ENCODE results near the gene CCDC169. TPM values are rescaled to one million over a fixed set of nuclear protein-coding genes. Genes with fewer than 3 reads are reported as not detected.

Gene CCDC169
- total RNA-seq, 2 experiments from 2014 or later: 0.13 to 0.25 TPM

DNA sequence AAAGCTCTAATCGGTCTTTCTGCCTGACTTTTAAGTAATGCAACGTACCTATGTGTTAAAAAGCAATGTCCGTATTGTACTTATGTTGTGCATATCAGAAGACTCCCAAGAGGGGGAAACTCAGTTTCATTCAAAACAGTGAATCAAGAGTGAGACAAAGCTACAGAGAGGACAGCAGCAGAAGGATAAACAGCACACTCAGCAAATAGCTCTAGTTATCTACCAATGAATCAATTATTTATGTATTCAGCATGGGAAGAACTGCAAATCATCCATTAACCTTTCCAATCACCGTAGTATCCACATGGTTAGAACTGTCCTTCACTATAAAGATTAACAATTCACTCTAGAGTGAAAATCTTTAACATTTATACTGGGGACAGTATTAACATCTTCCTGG lies 46.6 kb downstream of the CCDC169 start:
- H3K27me3 Mint-ChIP-seq: no peaks in the 10 kb centered on the region
- H3K4me3 Mint-ChIP-seq: no peak overlapping the region
- POLR2A ChIA-PET: no interaction called here
- H3K27ac Mint-ChIP-seq: no peak overlapping the region
- no peak for DNase-seq
- no peaks in the 10 kb centered on the region for H3K36me3 Mint-ChIP-seq (ENCODE audit: low read depth)
- no peaks in the 10 kb centered on the region for H3K9me3 Mint-ChIP-seq
- no peaks in the 10 kb centered on the region for H3K4me1 Mint-ChIP-seq
- CTCF ChIA-PET: no interaction called here

DNA sequence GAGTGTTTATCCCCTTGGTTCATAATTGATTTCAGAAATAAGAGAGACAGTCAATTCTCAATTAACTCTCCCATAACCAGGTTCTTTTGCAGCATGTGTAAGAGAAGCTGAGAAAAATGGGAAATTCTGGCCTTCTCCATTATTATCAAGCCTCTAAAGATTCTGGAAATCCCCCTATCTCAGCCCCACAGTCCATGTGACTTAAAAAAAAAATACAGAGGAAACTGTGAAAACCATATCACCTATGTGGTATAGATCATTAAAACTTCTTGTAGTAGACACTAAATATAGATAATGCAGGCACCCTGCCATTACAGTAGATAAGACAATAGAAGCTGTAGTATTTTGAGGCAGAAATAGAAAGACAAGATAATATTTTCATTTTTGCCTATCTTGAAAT lies 48.9 kb downstream of the CCDC169 start:
- Mint-ChIP-seq H3K27me3 (no peaks in the 10 kb centered on the region), H3K9me3 (no peaks in the 10 kb centered on the region), H3K4me3 (no peak overlapping the region), H3K4me1 (no peaks in the 10 kb centered on the region), H3K36me3 (ENCODE audit: low read depth) (no peaks in the 10 kb centered on the region), H3K27ac (no peak overlapping the region)
- ChIA-PET POLR2A (no interaction called here), CTCF (no interaction called here)
- no peak for DNase-seq

- no peaks in the 10 kb centered on the region for H3K4me1 Mint-ChIP-seq
- POLR2A ChIA-PET: no interaction called here
- H3K9me3 Mint-ChIP-seq: no peaks in the 10 kb centered on the region
- H3K4me3 Mint-ChIP-seq: no peak overlapping the region
- no peaks in the 10 kb centered on the region for H3K36me3 Mint-ChIP-seq (ENCODE audit: low read depth)
- no peak overlapping the region for H3K27ac Mint-ChIP-seq
- DNase-seq: no peak
- CTCF ChIA-PET: no interaction called here
- no peaks in the 10 kb centered on the region for H3K27me3 Mint-ChIP-seq
These were observed 52.6 kb downstream of the CCDC169 start for GRCh38 chr13:36244990-36245389.

- no peak for DNase-seq
- Mint-ChIP-seq H3K36me3 (ENCODE audit: low read depth) (no peaks in the 10 kb centered on the region), H3K4me3 (no peak overlapping the region), H3K27ac (no peak overlapping the region), H3K9me3 (no peaks in the 10 kb centered on the region), H3K4me1 (no peaks in the 10 kb centered on the region), H3K27me3 (no peaks in the 10 kb centered on the region)
- POLR2A ChIA-PET: no interaction called here
- CTCF ChIA-PET: no interaction called here
These were observed 53.5 kb downstream of the CCDC169 start for GRCh38 chr13:36244073-36244472.

DNA sequence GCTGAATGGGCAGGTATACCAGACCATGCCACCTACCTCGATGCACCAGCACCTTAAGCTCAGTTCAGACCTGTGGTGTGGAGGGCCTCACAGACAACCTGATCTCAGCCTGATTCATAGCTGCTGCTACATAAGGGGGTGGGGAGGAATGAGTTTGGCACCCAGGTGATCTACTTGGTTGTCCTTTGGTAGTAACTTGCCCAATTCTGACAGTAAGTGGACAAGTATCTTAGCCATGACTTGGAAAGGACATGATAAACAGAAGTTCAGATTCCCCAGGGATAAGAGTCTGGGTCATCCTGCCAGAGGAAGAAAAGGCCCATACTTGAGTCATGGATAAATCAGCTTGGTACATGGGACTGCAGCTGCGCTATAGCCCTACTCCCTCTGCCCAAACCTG lies 54.9 kb downstream of the CCDC169 start:
- no peak overlapping the region for H3K4me3 Mint-ChIP-seq
- H3K27me3 Mint-ChIP-seq: no peaks in the 10 kb centered on the region
- no peaks in the 10 kb centered on the region for H3K36me3 Mint-ChIP-seq (ENCODE audit: low read depth)
- DNase-seq: no peak
- H3K27ac Mint-ChIP-seq: no peak overlapping the region
- H3K9me3 Mint-ChIP-seq: no peaks in the 10 kb centered on the region
- ChIA-PET CTCF (no interaction called here), POLR2A (no interaction called here)
- H3K4me1 Mint-ChIP-seq: no peaks in the 10 kb centered on the region

DNA sequence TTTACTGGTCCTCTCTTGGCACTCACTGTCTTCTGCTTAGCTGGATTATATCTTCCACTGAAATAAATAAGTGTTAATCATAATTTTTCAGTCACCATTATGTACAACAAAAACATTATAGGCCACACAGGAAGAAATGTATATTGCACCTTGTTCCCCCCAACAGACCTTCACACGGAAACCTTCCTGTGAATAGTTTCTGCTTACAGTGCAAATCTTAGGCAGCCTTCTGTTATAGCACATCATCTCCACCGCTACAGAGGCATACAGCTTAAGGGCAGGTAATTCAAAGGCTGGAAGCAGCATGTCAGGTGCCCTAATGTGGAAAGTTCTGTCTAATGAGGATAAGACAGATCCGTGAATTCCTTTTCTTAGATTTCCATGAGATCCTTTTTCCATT lies 66.4 kb downstream of the CCDC169 start:
- no peaks in the 10 kb centered on the region for H3K36me3 Mint-ChIP-seq (ENCODE audit: low read depth)
- CTCF ChIA-PET: no interaction called here
- DNase-seq: no peak
- no peak overlapping the region for H3K4me3 Mint-ChIP-seq
- no peak overlapping the region for H3K27ac Mint-ChIP-seq
- H3K27me3 Mint-ChIP-seq: no peaks in the 10 kb centered on the region
- POLR2A ChIA-PET: no interaction called here
- no peaks in the 10 kb centered on the region for H3K4me1 Mint-ChIP-seq
- H3K9me3 Mint-ChIP-seq: no peaks in the 10 kb centered on the region

GRCh38 chr13:36224730-36225129 lies 72.9 kb downstream of the CCDC169 start:
- CTCF ChIA-PET: no interaction called here
- H3K9me3 Mint-ChIP-seq: peaks cover 4% of the 10 kb centered on the region
- no peaks in the 10 kb centered on the region for H3K36me3 Mint-ChIP-seq (ENCODE audit: low read depth)
- H3K27me3 Mint-ChIP-seq: no peaks in the 10 kb centered on the region
- H3K27ac Mint-ChIP-seq: no peak overlapping the region
- POLR2A ChIA-PET: no interaction called here
- no peak for DNase-seq
- no peak overlapping the region for H3K4me3 Mint-ChIP-seq
- no peaks in the 10 kb centered on the region for H3K4me1 Mint-ChIP-seq

- ChIA-PET CTCF (no interaction called here), POLR2A (no interaction called here)
- H3K36me3 Mint-ChIP-seq (ENCODE audit: low read depth): no peaks in the 10 kb centered on the region
- H3K4me3 Mint-ChIP-seq: no peak overlapping the region
- DNase-seq: no peak
- H3K27me3 Mint-ChIP-seq: no peaks in the 10 kb centered on the region
- peaks cover 9% of the 10 kb centered on the region for H3K9me3 Mint-ChIP-seq
- no peak overlapping the region for H3K27ac Mint-ChIP-seq
- H3K4me1 Mint-ChIP-seq: no peaks in the 10 kb centered on the region
These were observed 77.7 kb downstream of the CCDC169 start for GRCh38 chr13:36219883-36220282.

DNA sequence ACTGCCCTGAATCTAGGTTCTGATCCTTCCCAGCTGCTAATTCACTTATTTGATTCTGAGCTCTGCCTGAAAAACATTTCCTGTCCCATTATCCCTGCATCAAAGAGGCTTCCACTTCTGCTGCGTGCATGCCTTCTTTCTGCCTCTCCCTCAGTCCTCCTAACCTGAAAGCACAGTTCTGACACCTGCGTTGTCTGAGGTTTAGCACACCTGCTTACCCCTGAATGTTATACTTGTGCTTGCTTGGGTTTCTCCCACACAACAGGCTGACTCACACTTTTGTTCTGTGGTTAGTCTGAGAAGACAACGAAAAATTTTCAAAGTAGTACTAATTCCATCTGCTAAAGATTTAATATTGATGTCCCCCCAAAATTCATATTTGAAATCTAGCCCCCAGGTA lies 80.2 kb downstream of the CCDC169 start:
- Mint-ChIP-seq H3K27me3 (no peaks in the 10 kb centered on the region), H3K4me1 (no peaks in the 10 kb centered on the region), H3K4me3 (no peak overlapping the region), H3K36me3 (ENCODE audit: low read depth) (no peaks in the 10 kb centered on the region), H3K27ac (no peak overlapping the region), H3K9me3 (peaks cover 5% of the 10 kb centered on the region)
- CTCF ChIA-PET: no interaction called here
- POLR2A ChIA-PET: no interaction called here
- DNase-seq: no peak

- H3K4me3 Mint-ChIP-seq: no peak within 1 kb of the TSS
- H3K9me3 Mint-ChIP-seq: peaks cover 5% of the 10 kb centered on the region
- H3K27ac Mint-ChIP-seq: no peak within 1 kb of the TSS
- ChIA-PET POLR2A (no interaction called here), CTCF (no interaction called here)
- no peak for DNase-seq
- no peaks in the 10 kb centered on the region for H3K27me3 Mint-ChIP-seq
- H3K36me3 Mint-ChIP-seq (ENCODE audit: low read depth): no peaks in the 10 kb centered on the region
- H3K4me1 Mint-ChIP-seq: no peaks in the 10 kb centered on the region
These were observed 83.3 kb downstream of the CCDC169 start, which contains the start of gene SOHLH2 for GRCh38 chr13:36214163-36214921. Gene SOHLH2 (minus strand): TSS chr13:36214556. CDS start chr13:36214526, 30 bp downstream.

DNA sequence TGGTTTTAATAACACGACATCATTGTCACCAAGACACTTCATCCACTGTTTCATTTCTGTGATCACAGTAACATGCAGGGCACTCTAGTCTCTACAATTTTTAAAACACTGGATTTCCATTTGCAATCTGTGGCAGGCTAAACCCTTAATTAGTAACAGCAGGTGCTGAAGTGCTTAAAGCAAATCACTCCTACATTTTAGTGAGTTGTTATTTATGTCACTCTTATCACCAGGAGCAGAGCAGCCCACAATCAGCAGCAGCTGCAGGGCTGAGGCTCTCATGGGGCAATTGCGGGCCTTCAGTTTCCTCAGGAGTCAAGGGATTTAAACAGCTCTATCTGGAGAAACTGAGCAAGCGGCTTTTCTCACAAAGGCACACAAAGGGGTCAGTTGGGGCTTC lies 84.8 kb downstream of the CCDC169 start:
- Mint-ChIP-seq H3K27me3 (no peaks in the 10 kb centered on the region), H3K27ac (no peak overlapping the region), H3K4me3 (no peak overlapping the region), H3K9me3 (peaks cover 2% of the 10 kb centered on the region), H3K36me3 (ENCODE audit: low read depth) (no peaks in the 10 kb centered on the region), H3K4me1 (no peaks in the 10 kb centered on the region)
- no peak for DNase-seq
- ChIA-PET POLR2A (no interaction called here), CTCF (no interaction called here)

DNA sequence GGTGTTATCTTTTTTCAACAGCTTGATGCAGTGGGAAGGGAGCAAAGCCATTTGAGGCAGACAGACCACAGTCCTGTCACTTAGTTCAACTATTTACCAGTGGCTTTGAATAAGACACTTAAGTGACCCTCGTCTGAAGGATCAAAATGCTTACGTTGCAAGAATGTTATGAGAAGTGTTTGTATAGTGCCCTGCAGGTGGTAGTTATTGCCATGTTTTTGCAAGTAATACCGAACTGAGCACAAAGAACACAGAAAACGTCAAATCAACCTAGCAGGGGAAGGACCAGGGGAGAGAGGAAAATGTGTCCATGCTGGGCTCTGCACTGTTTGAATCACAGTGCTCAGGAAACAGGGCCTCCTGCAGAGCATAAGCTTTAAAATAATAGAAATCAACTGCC lies 86.0 kb downstream of the CCDC169 start:
- Mint-ChIP-seq H3K4me1 (no peaks in the 10 kb centered on the region), H3K27ac (no peak overlapping the region), H3K4me3 (no peak overlapping the region), H3K9me3 (peaks cover 2% of the 10 kb centered on the region), H3K36me3 (ENCODE audit: low read depth) (no peaks in the 10 kb centered on the region), H3K27me3 (no peaks in the 10 kb centered on the region)
- ChIA-PET POLR2A (no interaction called here), CTCF (no interaction called here)
- no peak for DNase-seq

DNA sequence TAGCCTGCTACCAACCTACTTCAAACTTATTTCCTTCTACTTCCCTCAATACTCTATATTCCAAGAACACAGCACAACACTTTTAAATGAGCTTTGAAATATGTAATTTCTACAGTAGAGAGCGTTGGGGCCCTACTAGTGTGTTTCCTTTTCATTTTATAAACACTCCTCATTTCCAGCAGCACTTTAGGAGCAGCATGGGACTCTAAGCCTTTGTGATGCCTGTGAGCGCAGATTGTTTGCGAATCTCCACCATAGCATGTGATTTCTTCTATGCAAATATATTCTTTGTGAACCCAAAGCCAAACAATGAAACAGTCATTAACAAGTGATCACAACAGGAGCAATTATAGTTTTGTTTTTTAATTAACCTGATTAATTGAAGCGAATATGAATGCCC lies 86.9 kb downstream of the CCDC169 start:
- Mint-ChIP-seq H3K36me3 (ENCODE audit: low read depth) (no peaks in the 10 kb centered on the region), H3K4me1 (no peaks in the 10 kb centered on the region), H3K9me3 (peaks cover 2% of the 10 kb centered on the region), H3K4me3 (no peak overlapping the region), H3K27ac (no peak overlapping the region), H3K27me3 (no peaks in the 10 kb centered on the region)
- CTCF ChIA-PET: no interaction called here
- DNase-seq: no peak
- POLR2A ChIA-PET: no interaction called here

DNA sequence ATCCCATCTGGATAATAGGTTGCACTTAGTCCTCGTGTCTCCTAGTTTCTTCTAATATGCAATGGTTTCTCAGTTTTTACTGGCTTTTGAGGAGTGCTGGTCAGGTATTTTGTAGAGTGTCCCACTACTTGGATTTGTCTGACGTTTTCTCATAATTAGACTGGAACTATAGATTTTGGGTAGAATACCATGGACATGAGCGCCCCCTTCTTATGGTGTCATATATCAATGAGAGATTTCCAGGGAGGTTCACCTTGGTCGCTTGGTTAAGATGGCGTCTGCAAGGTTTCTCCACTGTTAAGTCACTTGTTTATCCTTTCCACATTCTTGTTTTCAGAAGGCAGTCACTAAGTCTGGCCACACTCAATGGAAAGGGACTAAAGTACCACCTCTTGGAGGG lies 89.9 kb downstream of the CCDC169 start:
- no peaks in the 10 kb centered on the region for H3K27me3 Mint-ChIP-seq
- DNase-seq: no peak
- ChIA-PET POLR2A (no interaction called here), CTCF (no interaction called here)
- no peaks in the 10 kb centered on the region for H3K4me1 Mint-ChIP-seq
- H3K36me3 Mint-ChIP-seq (ENCODE audit: low read depth): no peaks in the 10 kb centered on the region
- no peaks in the 10 kb centered on the region for H3K9me3 Mint-ChIP-seq
- H3K4me3 Mint-ChIP-seq: no peak overlapping the region
- no peak overlapping the region for H3K27ac Mint-ChIP-seq
